PFSK-1 (cell line): ENCODE results near the gene F11.

Source experiments
- FOXP2 ChIP-seq: optimal IDR thresholded peaks from 2 replicates; pipeline ENCODE3; 2011; ENCODE audit warnings: borderline replicate concordance, control low read depth, inconsistent platforms; ENCODE audit not compliant: insufficient read depth; ENCODE audit errors: extremely low read length, extremely low read depth
- POLR2AphosphoS5 ChIP-seq: IDR thresholded peaks from 2 replicates; pipeline ENCODE4 v1.6.1; 2012; ENCODE audit warnings: low read depth, mild to moderate bottlenecking, control low read depth, low read length, moderate library complexity
- REST ChIP-seq, 2 experiments: IDR thresholded peaks; 2 replicates each; pipeline versions ENCODE4 v1.6.1 to v1.8.0; 2011 to 2012; ENCODE audit warnings: low read depth in 2 of 2, low read length in 2 of 2, control low read depth in 1 of 2, inconsistent platforms in 1 of 2, mild to moderate bottlenecking in 1 of 2, moderate library complexity in 1 of 2; ENCODE audit not compliant: insufficient read depth in 1 of 2
- SIN3A ChIP-seq: IDR thresholded peaks from 2 replicates; pipeline ENCODE4 v1.6.1; 2012; ENCODE audit warnings: mild to moderate bottlenecking, low read length, moderate library complexity, borderline replicate concordance; ENCODE audit not compliant: insufficient read depth
- TAF1 ChIP-seq: IDR thresholded peaks from 2 replicates; pipeline ENCODE4 v1.6.1; 2012; ENCODE audit warnings: low read length, control low read depth, borderline replicate concordance; ENCODE audit not compliant: insufficient read depth

The F11 gene

DNA sequence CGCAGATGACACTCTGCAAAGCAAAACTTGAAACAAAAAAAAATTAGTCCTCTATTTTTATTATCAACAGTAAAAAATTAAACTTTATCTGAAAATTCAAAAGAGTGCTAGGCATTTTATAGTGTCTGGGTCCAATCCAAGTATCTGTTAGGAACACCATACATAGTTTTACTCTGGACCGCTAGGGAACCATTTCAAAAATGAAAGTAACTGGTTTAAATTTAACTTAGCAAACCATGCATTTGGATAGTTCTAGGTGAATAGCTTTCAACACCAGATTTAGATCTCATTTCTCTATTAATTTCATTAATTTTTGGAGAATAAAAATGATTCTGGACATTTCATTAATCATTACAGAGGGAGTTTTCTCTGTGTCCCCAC lies 37.5 kb upstream of the F11 start:
- no peak for TF ChIP-seq SIN3A
- TF ChIP-seq TAF1: no peak
- no peak for TF ChIP-seq FOXP2
- no peak for TF ChIP-seq REST (IDR thresholded peaks at IDR 0.05; ENCODE audit: insufficient read depth in 1 of 2, low read depth in 2 of 2, low read length in 2 of 2)
- no peak for TF ChIP-seq POLR2AphosphoS5

DNA sequence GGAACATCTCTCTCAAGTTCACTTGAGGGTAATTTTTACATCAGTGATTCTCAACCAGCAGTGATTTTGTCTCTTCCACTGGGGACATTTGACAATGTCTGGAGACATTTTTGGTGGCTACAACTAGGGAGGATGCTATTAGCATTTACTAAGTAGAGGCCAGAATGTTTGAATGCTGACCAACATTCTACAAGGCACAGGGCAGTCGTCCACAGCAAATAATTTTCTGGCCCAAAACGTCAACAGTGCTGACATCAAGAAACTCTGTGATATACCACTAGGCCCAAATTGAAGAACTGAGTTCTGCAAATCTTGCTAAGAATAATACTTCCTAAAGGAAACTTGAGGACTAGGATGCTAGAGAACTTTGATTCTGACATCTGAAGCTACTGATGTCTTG lies 31.6 kb upstream of the F11 start:
- no peak for TF ChIP-seq FOXP2
- TF ChIP-seq POLR2AphosphoS5: no peak
- no peak for TF ChIP-seq REST (IDR thresholded peaks at IDR 0.05; ENCODE audit: insufficient read depth in 1 of 2, low read depth in 2 of 2, low read length in 2 of 2)
- TF ChIP-seq SIN3A: no peak

DNA sequence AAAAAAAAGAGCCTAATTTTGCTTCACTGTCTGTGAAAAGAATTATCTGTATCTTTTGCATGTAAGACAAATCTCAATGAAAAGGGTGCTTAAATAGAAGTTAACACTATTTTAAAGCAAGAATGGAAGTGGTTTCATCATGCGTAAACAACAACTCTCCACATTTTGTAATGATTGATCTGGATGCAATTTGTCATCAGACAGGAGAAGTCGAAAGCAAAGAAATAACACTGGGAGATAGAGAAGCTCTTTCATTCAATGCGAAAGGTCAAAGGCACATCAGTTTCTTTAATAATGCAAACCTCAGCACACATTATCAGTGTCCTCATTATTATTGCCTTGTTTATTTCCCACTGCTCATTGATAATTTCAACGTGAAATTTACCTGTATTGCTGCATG lies 29.9 kb upstream of the F11 start:
- TF ChIP-seq FOXP2 (no peak), SIN3A (no peak), REST (IDR thresholded peaks at IDR 0.05; ENCODE audit: insufficient read depth in 1 of 2, low read depth in 2 of 2, low read length in 2 of 2) (no peak), POLR2AphosphoS5 (no peak), TAF1 (no peak)

DNA sequence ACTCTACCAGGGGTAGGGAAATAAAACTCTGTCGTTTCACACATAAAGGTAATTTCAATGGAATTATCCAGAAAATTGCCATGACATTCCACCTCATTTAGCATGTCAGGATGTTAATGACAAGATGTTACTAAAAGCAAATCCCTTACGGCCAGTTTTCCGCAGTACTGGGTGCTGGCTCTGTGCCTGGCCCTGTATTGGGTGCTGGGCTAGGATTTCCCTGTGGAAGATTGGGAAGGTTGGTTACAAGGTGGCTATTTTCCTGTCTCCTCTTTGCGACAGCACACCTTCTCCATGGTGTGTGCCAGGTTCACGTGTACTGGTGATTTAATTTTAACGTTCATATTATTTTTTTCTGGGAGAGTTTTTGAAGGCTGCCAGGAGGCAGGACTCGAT lies 25.5 kb upstream of the F11 start:
- no peak for TF ChIP-seq TAF1
- no peak for TF ChIP-seq REST (IDR thresholded peaks at IDR 0.05; ENCODE audit: insufficient read depth in 1 of 2, low read depth in 2 of 2, low read length in 2 of 2)
- no peak for TF ChIP-seq FOXP2
- TF ChIP-seq POLR2AphosphoS5: no peak
- no peak for TF ChIP-seq SIN3A

- TF ChIP-seq POLR2AphosphoS5: no peak
- no peak for TF ChIP-seq TAF1
These were observed 25.0 kb upstream of the F11 start for GRCh38 chr4:186240848-186241491.
